Skin epidermis (tissue), 12 donors: ENCODE measurements around the gene ZBED1.

Experiments used
- H3K27ac ChIP-seq, 21 experiments: fragments of 200-600 bp; sonication (generic) in 11 of 21; one replicate each; pipeline ENCODE4 v1.5.0; 2020; ENCODE audit warnings: mild to moderate bottlenecking in 3 of 21, inconsistent platforms in 2 of 21, moderate library complexity in 2 of 21
- H3K4me3 ChIP-seq, 7 experiments: fragments of 200-600 bp; sonication (generic) in 2 of 7; one replicate each; pipeline ENCODE4 v1.5.0; 2020; ENCODE audit warnings: inconsistent platforms in 2 of 7, mild to moderate bottlenecking in 2 of 7, moderate library complexity in 1 of 7

The ZBED1 gene

DNA sequence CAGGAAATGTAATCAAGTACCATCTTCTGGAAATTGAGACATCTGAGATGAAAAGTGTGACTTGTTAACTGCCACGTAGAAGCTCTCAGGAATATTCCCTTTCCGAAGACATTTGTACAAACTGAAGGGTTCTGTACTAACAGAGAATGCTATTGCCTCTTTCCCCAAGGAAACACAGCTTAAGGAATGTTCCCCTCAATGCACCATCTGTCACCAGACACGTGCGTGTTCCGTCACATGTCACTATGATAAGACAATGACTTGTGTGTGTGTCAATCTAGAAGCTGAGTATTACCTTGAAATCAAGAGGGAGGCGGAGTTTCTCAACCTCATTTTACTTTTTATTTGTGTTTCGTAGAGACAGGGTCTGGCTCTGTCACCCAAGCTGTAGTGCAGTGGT, 58.1 kb downstream of the ZBED1 start:
- no peak overlapping the region for H3K4me3 ChIP-seq
- H3K27ac ChIP-seq = no peak overlapping the region

- no peak overlapping the region for H3K4me3 ChIP-seq
- no peak overlapping the region for H3K27ac ChIP-seq
Observed at GRCh38 chrX:2441466-2441865, 59.3 kb downstream of the ZBED1 start.

GRCh38 chrX:2439613-2440012, 61.2 kb downstream of the ZBED1 start:
- H3K4me3 ChIP-seq = no peak overlapping the region

More at GRCh38 chrX:2439613-2440012, 61.2 kb downstream of the ZBED1 start:
- H3K27ac ChIP-seq = no peak overlapping the region
